HG02623 (cell line): ENCODE results near the gene FAM241B.

Experiments
- ATAC-seq: cut with Tn5 transposase; IDR thresholded peaks from one replicate; pipeline ENCODE4 v1.9.1; 2021; ENCODE audit warnings: moderate library complexity; ENCODE audit not compliant: unreplicated experiment

The FAM241B gene

DNA sequence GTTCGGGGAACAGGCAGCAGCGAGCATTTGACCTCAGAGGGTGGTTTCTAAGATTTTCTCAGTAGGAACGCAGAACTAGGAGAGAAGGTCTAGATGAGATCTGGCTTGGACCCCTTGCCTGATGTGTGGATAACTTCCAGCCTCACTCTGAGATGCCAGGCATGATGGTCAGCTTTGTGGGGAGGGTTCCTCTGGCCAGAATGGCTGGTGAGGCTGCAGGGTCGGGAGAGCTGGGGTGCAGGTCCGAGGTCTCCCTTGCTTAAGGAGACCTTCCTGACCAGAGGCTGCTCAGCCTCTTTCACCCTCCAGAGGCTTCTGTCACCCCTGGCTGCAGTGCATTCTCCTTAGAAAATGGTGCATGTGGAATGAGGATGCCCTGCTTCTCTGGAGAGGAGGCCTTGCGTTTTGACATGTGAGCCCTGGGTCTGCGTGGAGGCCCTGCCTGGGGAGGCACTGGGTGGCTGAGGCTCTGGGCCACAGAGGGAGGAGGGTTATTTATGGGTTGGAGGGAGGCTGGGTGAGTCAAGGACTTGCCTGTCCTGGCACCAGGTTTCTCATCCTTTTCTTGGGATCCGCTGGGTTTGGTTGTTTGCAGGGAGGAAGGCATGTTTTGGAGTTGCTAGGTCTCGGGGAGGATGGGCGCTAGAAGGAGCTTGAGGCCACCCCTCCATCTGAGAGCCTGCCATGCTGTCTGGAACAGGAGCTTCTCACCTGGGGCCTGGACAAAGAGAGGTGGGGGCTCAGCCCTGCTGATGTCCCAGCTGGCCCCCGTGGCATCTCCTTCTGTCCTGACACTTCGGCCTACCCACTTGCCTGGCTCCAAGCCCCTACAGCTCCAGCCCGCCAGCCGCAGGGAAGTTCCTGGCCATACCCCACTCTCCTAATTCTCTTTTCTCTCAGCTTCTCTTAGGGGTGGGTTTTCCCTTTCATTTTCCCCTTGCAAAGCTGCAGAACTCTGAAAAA is 3.9 kb downstream of the FAM241B start:
- no peak for ATAC-seq

GRCh38 chr10:69634759-69635425 is 4.8 kb downstream of the FAM241B start:
- no peak for ATAC-seq

- ATAC-seq = no peak
These were observed 5.6 kb downstream of the FAM241B start for GRCh38 chr10:69635428-69636272.

GRCh38 chr10:69636273-69636575 is 6.2 kb downstream of the FAM241B start:
- ATAC-seq = no peak

- ATAC-seq = no peak
These were observed 6.9 kb downstream of the FAM241B start for GRCh38 chr10:69636626-69637605.

- ATAC-seq = no peak
These were observed 8.6 kb downstream of the FAM241B start for GRCh38 chr10:69638642-69639041.

- ATAC-seq = no peak
These were observed 9.5 kb downstream of the FAM241B start for GRCh38 chr10:69639291-69640195.

- no peak for ATAC-seq
These were observed 10.3 kb downstream of the FAM241B start for GRCh38 chr10:69640196-69640980.

- no peak for ATAC-seq
These were observed 11.4 kb downstream of the FAM241B start for GRCh38 chr10:69641261-69641980.

GRCh38 chr10:69642747-69643146 is 12.7 kb downstream of the FAM241B start:
- ATAC-seq = no peak

DNA sequence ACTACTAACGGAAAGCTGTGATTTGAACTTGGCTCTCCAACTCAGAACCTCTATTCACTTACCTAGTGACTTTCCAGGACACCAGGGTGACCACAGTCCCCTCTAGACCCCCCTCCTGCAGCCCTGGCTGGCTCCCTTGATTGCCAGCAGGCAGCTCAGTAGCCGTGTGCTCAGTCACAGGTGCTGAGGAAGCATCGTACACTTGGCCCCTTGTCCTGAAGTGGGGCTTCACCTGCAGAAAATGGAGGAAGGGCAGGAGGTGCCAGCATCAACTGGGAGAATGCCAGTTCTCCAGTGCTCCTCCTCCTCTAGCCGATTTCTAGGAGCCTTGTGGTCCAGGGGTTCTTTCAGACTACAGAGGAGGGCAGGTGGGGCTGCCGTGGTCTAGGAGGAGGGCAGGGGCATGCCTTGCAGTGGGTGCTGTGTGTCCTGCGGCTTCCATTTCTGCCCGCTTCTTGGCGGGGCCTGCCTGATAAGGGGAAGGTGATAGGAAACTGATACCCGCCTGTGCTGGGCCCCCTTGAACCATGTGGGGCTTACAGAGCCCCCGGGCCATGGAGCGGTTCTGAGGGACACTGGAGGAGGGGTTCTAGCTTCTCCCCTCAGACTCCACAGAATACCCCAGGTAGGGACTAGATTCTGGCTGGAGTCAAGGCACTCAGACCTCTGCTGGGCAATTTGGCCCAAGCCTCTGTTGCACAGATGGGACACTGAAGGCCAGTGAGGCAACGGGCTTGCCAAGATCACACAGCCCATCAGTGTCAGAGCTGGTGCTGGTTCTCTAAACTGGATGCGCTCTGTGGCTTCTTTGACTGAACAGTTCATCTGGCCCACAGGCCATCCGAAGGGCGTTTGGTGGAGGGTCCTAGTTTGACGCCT is 14.0 kb downstream of the FAM241B start:
- ATAC-seq = no peak

DNA sequence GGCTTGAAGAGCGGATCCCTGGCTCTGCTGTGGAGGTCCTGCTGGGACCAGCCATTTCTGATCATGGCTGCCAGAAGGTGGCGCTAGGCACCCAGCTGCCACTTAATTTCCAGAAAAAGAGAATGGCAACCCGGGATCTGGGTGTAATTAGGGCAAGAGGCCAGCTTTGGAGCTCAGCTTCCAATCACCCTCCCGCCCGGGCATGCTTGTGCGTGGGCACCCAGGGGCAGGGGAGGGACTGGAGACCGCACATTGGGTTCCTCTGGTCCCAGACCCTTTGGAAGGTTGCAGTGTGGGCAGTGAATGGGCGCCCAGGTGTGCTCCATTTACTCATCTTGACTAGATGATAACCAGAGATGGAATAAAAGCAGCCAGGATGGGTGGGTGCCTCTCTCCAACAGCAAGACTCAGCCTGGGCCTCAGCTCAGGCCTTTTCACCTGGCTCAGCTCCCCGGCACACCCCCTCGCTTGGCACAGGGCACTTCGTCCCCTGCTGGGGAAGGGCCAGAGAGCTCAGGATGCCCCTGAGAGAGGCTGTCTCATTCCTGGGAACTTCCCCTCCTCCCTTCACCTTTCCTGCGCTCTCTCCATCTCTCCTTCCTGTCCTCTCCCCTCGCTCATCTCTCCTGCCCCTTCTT is 14.7 kb downstream of the FAM241B start:
- no peak for ATAC-seq

DNA sequence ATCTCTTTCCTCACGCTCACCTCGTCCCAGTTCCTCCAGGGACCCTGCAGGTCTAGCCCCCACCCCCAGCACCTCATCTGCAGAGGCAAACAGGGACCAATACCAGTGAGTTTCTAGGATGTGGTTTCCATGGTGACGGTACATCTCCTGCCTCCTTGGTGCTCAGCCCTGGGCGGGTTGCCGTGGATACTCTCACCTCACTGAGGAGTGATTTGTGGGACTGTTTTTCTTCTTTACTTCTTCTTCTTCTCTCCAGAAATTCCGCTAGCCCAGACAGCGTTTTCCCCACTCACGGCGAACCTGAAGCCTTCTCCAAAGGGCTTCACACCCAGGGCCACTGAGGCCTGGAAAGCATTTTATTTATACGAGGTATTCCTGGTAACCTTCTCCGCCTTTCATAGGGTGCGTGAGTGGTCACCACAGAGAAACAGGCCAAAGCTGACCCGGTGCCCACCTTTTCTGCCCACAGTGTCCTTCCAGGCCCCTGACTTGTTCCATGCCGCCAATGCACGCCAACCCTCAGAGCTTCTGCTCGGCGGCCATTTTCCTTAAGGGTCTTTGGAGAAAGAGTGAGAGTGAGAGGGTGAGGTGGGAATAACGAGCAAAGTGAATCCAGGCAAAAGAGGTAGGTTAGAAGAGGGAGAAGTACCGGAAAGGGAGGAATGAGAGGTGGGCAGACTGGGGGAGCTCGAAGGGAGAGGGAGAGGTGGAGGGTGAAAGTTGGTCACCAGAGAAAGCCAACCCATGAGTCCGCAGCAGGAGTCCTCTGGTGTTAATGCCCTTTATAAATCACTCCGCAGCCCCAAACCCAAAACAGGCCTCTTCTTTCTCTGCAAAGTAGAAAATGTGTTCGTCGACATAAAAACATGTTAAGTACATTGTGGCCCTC is 15.5 kb downstream of the FAM241B start:
- no peak for ATAC-seq

DNA sequence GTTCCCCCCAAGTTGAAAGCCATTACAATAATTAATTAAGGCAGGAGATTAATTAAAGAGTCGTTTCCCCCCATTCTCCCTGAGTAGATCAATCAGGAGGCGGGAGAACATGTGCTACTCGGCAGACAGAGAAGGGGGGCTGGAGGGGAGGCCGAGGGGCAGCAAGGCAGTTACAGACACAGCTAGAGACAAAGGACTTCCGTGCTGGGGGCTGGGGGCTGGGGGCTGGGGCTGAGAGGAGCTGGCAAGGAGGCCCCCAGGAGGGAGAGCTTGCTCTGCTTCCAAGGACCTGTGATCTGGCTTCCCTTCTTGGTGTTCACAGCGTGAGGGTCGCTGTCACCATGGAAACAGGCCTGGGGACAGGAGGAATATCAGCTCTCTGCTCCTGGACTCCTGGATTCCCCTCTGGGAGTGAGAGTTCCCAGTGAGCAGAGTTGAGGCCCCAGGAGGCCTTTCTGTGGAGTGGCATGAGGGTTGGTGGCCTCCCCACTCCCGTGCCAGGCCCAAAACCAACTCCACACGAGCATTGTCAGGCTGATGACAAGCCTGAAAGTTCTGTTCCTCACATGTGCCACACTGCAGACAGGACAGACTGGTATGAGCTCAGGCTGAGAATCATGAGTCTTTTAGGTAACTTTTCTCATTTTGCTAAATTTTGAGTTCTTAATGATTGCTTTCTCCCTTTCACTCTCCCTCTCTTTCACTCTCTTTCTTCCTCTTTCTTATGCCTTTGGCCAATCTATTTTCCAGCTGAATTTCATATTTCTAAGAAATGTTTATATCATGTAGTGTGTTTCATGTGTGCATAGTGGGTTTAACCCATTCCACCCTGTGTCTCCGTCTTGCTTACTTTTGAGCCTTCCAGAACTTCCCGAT is 16.4 kb downstream of the FAM241B start:
- ATAC-seq = no peak
